ENCODE measurements around the gene TTC39B. TPM values are rescaled to one million over a fixed set of nuclear protein-coding genes. Genes with fewer than 3 reads are reported as not detected.

TTC39B gene
- total and polyA plus RNA-seq, 7 donors: 0.18 to 13.1 (median 1.8) TPM

DNA sequence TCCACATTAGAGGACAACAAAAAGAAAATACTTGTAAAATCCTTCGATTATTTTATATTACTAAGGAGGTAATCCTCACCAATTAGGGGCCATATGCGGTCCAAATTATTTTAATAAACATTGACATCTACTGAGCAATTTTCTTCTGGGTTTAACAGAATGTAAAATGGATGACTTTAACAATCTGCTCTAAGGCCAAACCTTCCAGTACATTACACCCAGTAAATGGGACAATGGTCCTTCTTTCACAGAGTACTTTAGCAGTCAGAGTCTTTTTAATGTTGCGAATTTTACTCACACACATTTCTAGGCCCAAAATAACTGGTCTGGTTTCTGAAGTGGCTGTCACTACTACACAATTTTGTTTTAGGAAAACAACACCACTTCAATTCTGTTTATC lies 106.9 kb downstream of the TTC39B start:
- H3K36me3 ChIP-seq (ENCODE audit: insufficient read depth in 1 of 2, low read depth in 1 of 2): peaks cover 0 to 6% of the 10 kb centered on the region in 2 donors
- no peak for ATAC-seq
- intact Hi-C loops (cut with DNase I): no loop called here

DNA sequence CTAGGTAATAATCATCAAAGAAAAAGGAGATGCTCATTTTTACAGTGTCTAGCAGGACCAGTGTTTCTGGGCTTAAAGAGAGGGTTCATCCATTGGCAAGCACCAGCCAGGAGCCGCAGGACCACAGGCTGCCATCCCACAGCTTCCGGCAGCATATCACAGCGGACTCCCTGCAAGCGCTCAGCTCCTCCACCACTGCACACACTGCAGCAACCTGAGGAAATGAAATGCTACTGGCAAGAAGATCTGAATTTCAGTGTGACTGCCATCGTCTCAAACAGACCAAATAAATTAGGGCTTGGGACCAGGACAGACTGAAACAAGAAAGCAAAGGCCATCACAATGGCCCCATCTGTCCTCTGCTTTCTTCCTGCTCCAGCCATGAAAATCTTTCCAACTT lies 114.2 kb downstream of the TTC39B start:
- Histone ChIP-seq H3K4me3 (no peak overlapping the region), H3K9me3 (no peaks in the 10 kb centered on the region), H3K4me1 (no peaks in the 10 kb centered on the region), H3K27ac (no peak overlapping the region), H3K36me3 (ENCODE audit: insufficient read depth in 1 of 2, low read depth in 1 of 2) (peaks cover 0 to 35% of the 10 kb centered on the region in 2 donors), H3K27me3 (ENCODE audit: insufficient read depth in 3 of 3, low read length in 2 of 3) (no peaks in the 10 kb centered on the region)
- TF ChIP-seq, protein P1, sequence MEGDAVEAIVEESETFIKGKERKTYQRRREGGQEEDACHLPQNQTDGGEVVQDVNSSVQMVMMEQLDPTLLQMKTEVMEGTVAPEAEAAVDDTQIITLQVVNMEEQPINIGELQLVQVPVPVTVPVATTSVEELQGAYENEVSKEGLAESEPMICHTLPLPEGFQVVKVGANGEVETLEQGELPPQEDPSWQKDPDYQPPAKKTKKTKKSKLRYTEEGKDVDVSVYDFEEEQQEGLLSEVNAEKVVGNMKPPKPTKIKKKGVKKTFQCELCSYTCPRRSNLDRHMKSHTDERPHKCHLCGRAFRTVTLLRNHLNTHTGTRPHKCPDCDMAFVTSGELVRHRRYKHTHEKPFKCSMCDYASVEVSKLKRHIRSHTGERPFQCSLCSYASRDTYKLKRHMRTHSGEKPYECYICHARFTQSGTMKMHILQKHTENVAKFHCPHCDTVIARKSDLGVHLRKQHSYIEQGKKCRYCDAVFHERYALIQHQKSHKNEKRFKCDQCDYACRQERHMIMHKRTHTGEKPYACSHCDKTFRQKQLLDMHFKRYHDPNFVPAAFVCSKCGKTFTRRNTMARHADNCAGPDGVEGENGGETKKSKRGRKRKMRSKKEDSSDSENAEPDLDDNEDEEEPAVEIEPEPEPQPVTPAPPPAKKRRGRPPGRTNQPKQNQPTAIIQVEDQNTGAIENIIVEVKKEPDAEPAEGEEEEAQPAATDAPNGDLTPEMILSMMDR (IDR thresholded peaks at IDR 0.05): no peak
- ATAC-seq (no peak), DNase-seq (no peak)
- WGBS, 3 donors: 88 to 93% (median 90%) methylated on average over 5 of the region's 5 CpGs
- intact Hi-C loops (cut with DNase I): no loop called here

More for the DNA sequence above, 106.9 kb downstream of the TTC39B start:
- Histone ChIP-seq H3K27ac (no peak overlapping the region), H3K4me1 (no peaks in the 10 kb centered on the region), H3K27me3 (ENCODE audit: insufficient read depth in 3 of 3, low read length in 2 of 3) (no peaks in the 10 kb centered on the region), H3K4me3 (no peak overlapping the region), H3K9me3 (no peaks in the 10 kb centered on the region)
- TF ChIP-seq, protein P1 (IDR thresholded peaks at IDR 0.05): no peak
- WGBS, 3 donors: 96 to 100% (median 97%) methylated on average over 3 of the region's 3 CpGs
- DNase-seq: no peak

DNA sequence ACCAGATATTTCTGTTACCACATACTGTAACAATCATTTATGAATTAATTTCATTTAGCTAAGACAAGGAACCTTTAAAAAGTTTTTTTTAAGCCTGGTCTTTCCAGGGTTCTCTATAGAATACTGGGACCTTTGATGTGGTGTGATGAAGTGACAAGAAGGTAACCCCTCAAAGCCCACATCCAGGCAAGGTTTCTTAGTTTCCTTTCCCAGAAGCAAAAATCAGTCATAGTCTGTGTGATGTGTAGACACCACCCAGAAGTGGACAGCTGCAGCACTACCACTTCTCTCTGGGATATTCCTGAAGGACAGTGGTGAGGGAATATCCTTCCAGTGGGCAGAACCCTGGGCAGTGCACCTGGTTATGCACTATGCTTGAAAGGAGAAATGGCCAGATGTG lies 115.6 kb downstream of the TTC39B start:
- Histone ChIP-seq H3K4me3 (no peak overlapping the region), H3K4me1 (no peaks in the 10 kb centered on the region), H3K27me3 (ENCODE audit: insufficient read depth in 3 of 3, low read length in 2 of 3) (no peaks in the 10 kb centered on the region), H3K36me3 (ENCODE audit: insufficient read depth in 1 of 2, low read depth in 1 of 2) (peaks cover 0 to 49% of the 10 kb centered on the region in 2 donors), H3K9me3 (no peaks in the 10 kb centered on the region), H3K27ac (no peak overlapping the region)
- ATAC-seq (no peak), DNase-seq (no peak)
- intact Hi-C loops (cut with DNase I): no loop called here
- TF ChIP-seq, protein P1 (IDR thresholded peaks at IDR 0.05): no peak

DNA sequence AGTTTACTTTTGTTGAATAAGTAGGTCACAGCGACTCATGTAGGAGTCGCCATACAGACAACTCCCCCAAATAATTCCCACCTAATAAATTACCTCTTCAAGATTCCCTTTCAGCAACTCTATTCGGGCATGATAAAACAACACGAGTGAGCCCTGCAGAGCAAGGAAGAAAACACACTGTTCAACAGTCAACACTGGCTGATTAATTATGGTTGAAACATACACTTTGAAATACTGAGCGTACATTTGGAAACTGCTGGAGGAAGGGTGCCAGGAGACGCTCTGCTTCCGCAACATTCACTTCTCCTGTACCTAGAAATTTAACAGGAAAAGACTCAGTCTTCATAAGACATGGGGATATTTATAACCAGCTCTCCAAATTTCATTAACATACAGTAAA lies 117.5 kb downstream of the TTC39B start:
- Histone ChIP-seq H3K9me3 (no peaks in the 10 kb centered on the region), H3K4me1 (no peaks in the 10 kb centered on the region), H3K27ac (no peak overlapping the region), H3K4me3 (no peak overlapping the region), H3K27me3 (ENCODE audit: insufficient read depth in 3 of 3, low read length in 2 of 3) (no peaks in the 10 kb centered on the region), H3K36me3 (ENCODE audit: insufficient read depth in 1 of 2, low read depth in 1 of 2) (peaks cover 0 to 49% of the 10 kb centered on the region in 2 donors)
- DNase-seq (no peak), ATAC-seq (no peak)
- TF ChIP-seq, protein P1 (IDR thresholded peaks at IDR 0.05): no peak
- 74 to 79% (median 79%) methylated on average over 7 of the region's 7 CpGs for WGBS, 3 donors
- intact Hi-C loops (cut with DNase I): no loop called here

DNA sequence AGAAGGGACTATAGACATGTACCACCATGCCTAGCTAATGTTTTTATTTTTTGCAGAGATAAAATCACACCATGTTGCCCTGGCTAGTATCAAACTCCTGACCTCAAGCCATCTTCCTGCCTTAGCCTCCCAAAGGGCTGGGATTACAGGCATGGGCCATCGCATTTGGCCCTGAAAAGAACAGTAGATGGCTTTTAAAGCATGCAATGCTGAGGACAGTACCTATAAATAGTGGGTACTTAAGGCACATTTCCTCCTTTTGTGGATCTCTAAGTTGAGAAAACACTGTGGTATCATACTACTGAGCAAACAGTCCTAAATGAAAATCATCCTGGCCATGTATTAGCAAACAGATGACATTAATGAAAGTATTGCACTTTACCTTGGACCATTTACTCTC lies 119.4 kb downstream of the TTC39B start:
- TF ChIP-seq, protein P1 (IDR thresholded peaks at IDR 0.05): no peak
- no peak overlapping the region for H3K4me3 ChIP-seq
- ATAC-seq: no peak
- no peaks in the 10 kb centered on the region for H3K9me3 ChIP-seq
- intact Hi-C loops (cut with DNase I): no loop called here
- H3K36me3 ChIP-seq (ENCODE audit: insufficient read depth in 1 of 2, low read depth in 1 of 2): peaks cover 0 to 49% of the 10 kb centered on the region in 2 donors
- WGBS, 3 donors: 64 to 81% (median 72%) methylated on average over 1 of the region's 1 CpG
- no peaks in the 10 kb centered on the region for H3K27me3 ChIP-seq (ENCODE audit: insufficient read depth in 3 of 3, low read length in 2 of 3)
- no peaks in the 10 kb centered on the region for H3K4me1 ChIP-seq
- DNase-seq: no peak
- no peak overlapping the region for H3K27ac ChIP-seq
